Measurements from ENCODE around the gene PATE4.
A peak's percentile ranks its signal among the peaks of the same experiment; 100 is the strongest.
"Not testable (repeated sequence)": the region's sequence is repeated elsewhere in the genome, so short reads cannot be mapped to it uniquely, and the experiment has no call there.

PATE4 gene

GRCh38 chr11:125833016-125833415, at the start of gene PATE4:
PATE4 (plus strand) TSS chr11:125833316; CDS start chr11:125833360, 44 bp downstream.
- DNase-seq (ENCODE audit: low spot score), result no peak

GRCh38 chr11:125784678-125785077, 48.4 kb upstream of the PATE4 start:
- DNase-seq (ENCODE audit: low spot score), result no peak

- DNase-seq (ENCODE audit: low spot score), result no peak
Measured at GRCh38 chr11:125787827-125788226, 45.3 kb upstream of the PATE4 start, which contains the start of gene PATE3. PATE3 (plus strand) TSS chr11:125788127; CDS start chr11:125788152, 25 bp downstream.

- no peak for DNase-seq (ENCODE audit: low spot score)
Measured at GRCh38 chr11:125790825-125791224, 42.3 kb upstream of the PATE4 start.

- no peak for DNase-seq (ENCODE audit: low spot score)
Measured at GRCh38 chr11:125797641-125798040, 35.5 kb upstream of the PATE4 start.

GRCh38 chr11:125799808-125800207, 33.3 kb upstream of the PATE4 start:
- DNase-seq (ENCODE audit: low spot score), result no peak

GRCh38 chr11:125802387-125802786, 30.7 kb upstream of the PATE4 start:
- DNase-seq (ENCODE audit: low spot score), result no peak

GRCh38 chr11:125807909-125808308, 25.2 kb upstream of the PATE4 start:
- no peak for DNase-seq (ENCODE audit: low spot score)

GRCh38 chr11:125835748-125836147, 2.6 kb downstream of the PATE4 start:
- no peak for DNase-seq (ENCODE audit: low spot score)

GRCh38 chr11:125842321-125842948, 9.3 kb downstream of the PATE4 start:
- DNase-seq (ENCODE audit: low spot score), result no peak

GRCh38 chr11:125846188-125846587, 13.1 kb downstream of the PATE4 start:
- no peak for DNase-seq (ENCODE audit: low spot score)

GRCh38 chr11:125857670-125858069, 24.6 kb downstream of the PATE4 start:
- not testable (repeated sequence) for DNase-seq (ENCODE audit: low spot score)

GRCh38 chr11:125862786-125863185, 29.7 kb downstream of the PATE4 start:
- not testable (repeated sequence) for DNase-seq (ENCODE audit: low spot score)

GRCh38 chr11:125865354-125865753, 32.2 kb downstream of the PATE4 start:
- not testable (repeated sequence) for DNase-seq (ENCODE audit: low spot score)

- no peak for DNase-seq (ENCODE audit: low spot score)
Measured at GRCh38 chr11:125869521-125869920, 36.4 kb downstream of the PATE4 start.

GRCh38 chr11:125871391-125872137, 38.4 kb downstream of the PATE4 start:
- peak; percentile 73 for DNase-seq (ENCODE audit: low spot score)

GRCh38 chr11:125872138-125872491, 39.0 kb downstream of the PATE4 start:
- DNase-seq (ENCODE audit: low spot score), result no peak

- DNase-seq (ENCODE audit: low spot score), result no peak
Measured at GRCh38 chr11:125873881-125874555, 40.9 kb downstream of the PATE4 start.

- DNase-seq (ENCODE audit: low spot score), result peak; percentile 64
Measured at GRCh38 chr11:125874556-125875124, 41.5 kb downstream of the PATE4 start.

- no peak for DNase-seq (ENCODE audit: low spot score)
Measured at GRCh38 chr11:125881291-125881690, 48.2 kb downstream of the PATE4 start.

GRCh38 chr11:125883375-125883774, 50.3 kb downstream of the PATE4 start:
- DNase-seq (ENCODE audit: low spot score), result no peak

- no peak for DNase-seq (ENCODE audit: low spot score)
Measured at GRCh38 chr11:125886997-125887372, 53.9 kb downstream of the PATE4 start.

Data from D341Med (cell line).